Gastroesophageal sphincter (tissue), 3 donors: ENCODE measurements around the gene MCM10.

Experiments
- EP300 ChIP-seq: sonication (generic); formaldehyde crosslinking; IDR thresholded peaks from one replicate; pipeline ENCODE4 v1.6.1; 2017; ENCODE audit warnings: antibody characterized with exemption, mild to moderate bottlenecking
- POLR2A ChIP-seq, 2 donors: fragments of 450-650 bp; IDR thresholded peaks; one replicate each; pipeline ENCODE4 v1.6.1; 2017; ENCODE audit warnings: antibody characterized with exemption in 2 of 2, mild to moderate bottlenecking in 2 of 2, moderate library complexity in 1 of 2
- POLR2AphosphoS5 ChIP-seq: sonication (generic); formaldehyde crosslinking; IDR thresholded peaks from one replicate; pipeline ENCODE4 v1.6.1; 2017; ENCODE audit warnings: antibody characterized with exemption
- TF ChIP-seq, protein P1 (sequence below), 4 experiments: fragments of 200-600 bp in 2 of 4; fragments of 450-650 bp in 2 of 4; sonication (generic) in 1 of 4; IDR thresholded peaks; one replicate each; pipeline ENCODE4 v1.5.1; 2017 to 2019; ENCODE audit warnings: antibody characterized with exemption in 4 of 4, mild to moderate bottlenecking in 2 of 4, moderate library complexity in 2 of 4

DNA sequence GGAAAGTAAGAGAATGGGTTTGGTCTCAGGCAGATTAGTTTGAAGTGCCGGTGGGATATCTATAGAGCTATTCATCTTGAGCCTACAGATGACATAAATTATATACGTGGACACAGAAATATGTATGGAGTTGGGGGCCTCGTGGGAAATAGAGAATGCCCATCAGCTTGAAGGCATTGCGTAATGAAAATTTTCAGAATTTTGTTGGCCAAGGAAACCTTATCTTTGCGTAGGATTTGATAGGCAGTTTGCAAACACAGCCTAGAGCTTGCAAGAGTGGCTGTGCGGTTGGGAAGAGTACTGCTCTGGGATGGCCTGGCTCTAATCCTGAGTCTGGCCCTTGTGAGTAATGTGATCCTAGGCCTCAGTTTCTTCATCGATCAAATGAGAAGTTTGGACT lies 32.3 kb downstream of the MCM10 start:
- no peak for TF ChIP-seq POLR2AphosphoS5
- TF ChIP-seq EP300, result no peak
- TF ChIP-seq, protein P1, sequence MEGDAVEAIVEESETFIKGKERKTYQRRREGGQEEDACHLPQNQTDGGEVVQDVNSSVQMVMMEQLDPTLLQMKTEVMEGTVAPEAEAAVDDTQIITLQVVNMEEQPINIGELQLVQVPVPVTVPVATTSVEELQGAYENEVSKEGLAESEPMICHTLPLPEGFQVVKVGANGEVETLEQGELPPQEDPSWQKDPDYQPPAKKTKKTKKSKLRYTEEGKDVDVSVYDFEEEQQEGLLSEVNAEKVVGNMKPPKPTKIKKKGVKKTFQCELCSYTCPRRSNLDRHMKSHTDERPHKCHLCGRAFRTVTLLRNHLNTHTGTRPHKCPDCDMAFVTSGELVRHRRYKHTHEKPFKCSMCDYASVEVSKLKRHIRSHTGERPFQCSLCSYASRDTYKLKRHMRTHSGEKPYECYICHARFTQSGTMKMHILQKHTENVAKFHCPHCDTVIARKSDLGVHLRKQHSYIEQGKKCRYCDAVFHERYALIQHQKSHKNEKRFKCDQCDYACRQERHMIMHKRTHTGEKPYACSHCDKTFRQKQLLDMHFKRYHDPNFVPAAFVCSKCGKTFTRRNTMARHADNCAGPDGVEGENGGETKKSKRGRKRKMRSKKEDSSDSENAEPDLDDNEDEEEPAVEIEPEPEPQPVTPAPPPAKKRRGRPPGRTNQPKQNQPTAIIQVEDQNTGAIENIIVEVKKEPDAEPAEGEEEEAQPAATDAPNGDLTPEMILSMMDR (IDR thresholded peaks at IDR 0.05), result no peak
- no peak for TF ChIP-seq POLR2A (IDR thresholded peaks at IDR 0.05)
